Measurements from ENCODE around the gene ST8SIA1.

The ST8SIA1 gene

DNA sequence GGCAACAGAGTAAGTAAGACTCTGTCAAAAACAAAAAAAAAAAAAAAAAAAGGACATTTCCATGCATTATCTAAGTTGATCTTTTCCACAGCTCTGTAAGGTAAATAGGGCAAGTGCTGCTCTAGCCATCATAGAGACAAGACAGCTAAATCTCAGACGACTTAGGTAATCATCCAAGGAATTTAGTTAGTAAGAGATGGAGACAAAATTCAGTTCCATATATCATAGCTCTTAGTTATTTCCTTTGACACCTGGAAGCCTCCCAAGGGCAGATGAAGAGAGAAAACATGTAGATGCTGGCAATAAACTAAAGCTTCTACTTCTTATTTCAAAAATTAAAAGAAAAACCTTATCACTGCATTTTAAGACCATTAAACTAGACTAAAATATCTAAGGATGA, 48.7 kb downstream of the ST8SIA1 start:
- in situ Hi-C loops (cut with HindIII; ENCODE audit: low sequenced_read_pairs): no loop called here

DNA sequence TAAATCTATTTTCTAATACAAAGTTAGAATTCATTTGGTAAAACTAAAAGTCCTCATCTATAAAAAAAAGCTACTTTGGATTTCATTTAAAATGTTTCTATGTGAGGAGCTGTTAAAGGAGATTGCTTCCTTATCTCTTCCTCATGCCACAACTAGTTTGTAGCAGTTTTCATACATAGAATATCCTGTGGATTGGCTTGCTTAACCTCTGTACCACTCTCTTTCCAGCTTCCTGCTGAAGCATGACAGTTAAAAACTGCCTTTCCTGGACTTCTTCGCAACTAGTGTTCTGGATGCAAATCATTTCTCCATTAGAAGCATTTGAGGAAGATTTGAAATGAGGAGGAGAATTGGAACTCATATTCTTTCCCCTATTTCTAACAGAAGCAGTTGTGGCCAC, 49.6 kb downstream of the ST8SIA1 start:
- in situ Hi-C loops (cut with HindIII; ENCODE audit: low sequenced_read_pairs): no loop called here

DNA sequence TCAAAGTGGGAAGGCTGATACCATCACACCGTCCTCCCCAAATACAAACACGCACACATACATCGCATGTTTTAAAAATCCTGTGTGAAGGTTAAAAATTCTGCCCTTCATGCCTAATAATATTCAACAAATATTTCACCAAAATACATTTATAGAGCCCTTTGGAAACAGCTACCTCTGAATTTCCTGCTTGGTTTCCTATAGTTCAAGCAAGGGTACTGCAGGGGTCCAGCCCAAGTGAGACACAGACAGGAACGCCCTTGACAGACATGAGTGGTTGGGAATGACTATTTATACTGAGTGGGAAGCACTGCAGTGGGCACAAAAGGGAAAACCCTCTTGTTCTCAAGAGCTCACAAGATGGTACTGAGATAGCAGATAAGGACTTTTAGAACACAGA, 51.0 kb downstream of the ST8SIA1 start:
- in situ Hi-C loops (cut with HindIII; ENCODE audit: low sequenced_read_pairs): no loop called here

DNA sequence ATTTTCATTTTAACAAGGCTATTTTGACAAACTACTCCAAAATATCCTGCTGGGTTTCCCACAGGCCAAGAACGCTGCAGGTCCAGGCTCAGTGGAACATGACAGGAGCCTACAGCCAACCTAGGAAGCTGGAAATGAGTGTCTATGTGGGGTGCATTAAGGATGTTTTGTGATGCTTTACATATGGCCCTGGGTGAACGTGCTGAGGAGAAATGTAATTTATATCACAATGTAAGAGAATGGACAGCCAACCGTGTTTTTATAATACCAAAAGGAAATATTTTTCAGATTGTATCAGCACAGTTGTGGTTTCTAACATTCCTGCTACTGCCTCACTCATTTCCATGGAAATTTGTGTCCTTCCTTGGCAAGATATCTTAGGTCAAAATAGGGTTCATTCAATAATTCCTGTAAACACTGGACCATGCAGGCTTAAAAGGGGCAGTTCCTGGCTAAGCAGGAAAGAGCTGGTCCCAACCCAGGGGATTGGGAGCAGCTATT, 51.5 kb downstream of the ST8SIA1 start:
- in situ Hi-C loops (cut with HindIII; ENCODE audit: low sequenced_read_pairs): no loop called here

DNA sequence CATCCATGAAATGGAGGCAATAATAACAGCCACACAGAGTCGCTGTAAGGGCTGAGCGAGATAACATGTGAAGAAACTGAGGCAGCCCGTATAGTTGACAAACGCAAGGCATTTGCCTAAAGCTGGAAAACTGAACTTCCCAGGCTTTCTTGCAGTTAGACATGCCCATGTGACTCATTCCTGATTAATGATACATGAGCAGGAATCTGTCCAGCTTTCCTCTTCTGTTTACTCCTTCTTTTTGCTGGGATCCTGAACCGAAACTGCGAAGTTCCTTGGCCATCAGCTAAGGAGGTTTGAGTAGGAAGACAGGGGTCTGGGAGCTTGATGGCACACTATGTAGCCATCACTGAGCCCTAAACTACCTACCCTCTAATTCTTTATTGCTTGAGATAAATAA, 52.2 kb downstream of the ST8SIA1 start:
- in situ Hi-C loops (cut with HindIII; ENCODE audit: low sequenced_read_pairs): no loop called here

DNA sequence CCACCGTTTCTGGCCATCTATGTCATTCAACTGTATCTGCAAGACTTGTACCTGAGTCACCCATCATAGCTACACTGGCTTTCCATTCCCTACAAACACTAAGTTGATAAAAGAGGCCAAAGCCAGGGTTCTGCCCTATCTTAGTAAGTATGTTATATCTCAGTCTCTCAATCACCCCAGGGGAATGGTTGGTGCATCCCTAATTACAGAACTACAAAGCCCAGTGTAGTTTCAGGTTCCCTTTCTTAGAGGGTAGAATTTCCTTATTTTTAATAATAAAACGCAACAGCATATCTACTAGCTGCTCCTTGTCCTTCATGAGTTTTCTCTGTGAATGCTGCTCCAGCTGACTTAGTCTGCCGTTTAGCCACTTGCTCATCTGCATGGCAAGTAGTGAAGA, 57.6 kb downstream of the ST8SIA1 start:
- in situ Hi-C loops (cut with HindIII; ENCODE audit: low sequenced_read_pairs): no loop called here

DNA sequence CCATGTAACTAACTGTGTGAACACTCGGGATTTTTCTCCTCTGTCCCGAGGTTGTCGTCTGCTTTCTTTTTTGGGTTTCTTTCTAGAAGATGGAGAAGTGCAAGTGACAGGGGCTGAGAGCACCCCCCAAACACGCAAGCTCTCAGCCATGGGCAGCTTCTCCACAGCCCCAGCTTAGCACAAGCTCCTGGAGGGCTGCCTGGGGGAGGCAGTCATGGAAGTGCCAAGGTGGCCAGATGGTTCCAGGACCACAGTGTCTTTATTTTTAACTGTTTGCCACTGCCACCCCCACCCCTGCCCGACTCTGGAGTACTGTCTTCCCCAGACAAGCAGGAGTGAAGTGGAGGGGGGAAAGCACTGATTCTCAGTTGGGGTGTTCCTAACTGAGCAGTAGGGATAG, 58.2 kb downstream of the ST8SIA1 start:
- in situ Hi-C loops (cut with HindIII; ENCODE audit: low sequenced_read_pairs): no loop called here

DNA sequence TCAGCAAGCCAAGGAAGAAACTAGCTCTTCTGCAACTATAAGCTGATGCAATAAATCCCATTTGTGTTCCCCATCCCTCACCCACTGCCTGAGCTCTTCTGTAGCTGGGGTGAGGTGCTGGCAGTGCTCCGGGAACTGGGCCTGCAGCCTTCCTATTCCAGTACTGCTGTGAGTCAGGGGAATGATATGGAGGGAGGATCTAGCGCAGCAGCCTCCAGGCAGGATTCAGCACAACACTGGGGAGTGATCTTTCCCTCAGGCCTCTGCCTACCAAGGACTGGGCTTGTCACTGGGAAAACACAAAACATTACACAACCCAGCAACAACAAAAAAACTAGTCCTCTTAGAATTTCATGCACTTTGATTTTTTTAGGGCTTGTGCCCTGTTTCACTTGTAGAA, 58.7 kb downstream of the ST8SIA1 start:
- in situ Hi-C loops (cut with HindIII; ENCODE audit: low sequenced_read_pairs): no loop called here

DNA sequence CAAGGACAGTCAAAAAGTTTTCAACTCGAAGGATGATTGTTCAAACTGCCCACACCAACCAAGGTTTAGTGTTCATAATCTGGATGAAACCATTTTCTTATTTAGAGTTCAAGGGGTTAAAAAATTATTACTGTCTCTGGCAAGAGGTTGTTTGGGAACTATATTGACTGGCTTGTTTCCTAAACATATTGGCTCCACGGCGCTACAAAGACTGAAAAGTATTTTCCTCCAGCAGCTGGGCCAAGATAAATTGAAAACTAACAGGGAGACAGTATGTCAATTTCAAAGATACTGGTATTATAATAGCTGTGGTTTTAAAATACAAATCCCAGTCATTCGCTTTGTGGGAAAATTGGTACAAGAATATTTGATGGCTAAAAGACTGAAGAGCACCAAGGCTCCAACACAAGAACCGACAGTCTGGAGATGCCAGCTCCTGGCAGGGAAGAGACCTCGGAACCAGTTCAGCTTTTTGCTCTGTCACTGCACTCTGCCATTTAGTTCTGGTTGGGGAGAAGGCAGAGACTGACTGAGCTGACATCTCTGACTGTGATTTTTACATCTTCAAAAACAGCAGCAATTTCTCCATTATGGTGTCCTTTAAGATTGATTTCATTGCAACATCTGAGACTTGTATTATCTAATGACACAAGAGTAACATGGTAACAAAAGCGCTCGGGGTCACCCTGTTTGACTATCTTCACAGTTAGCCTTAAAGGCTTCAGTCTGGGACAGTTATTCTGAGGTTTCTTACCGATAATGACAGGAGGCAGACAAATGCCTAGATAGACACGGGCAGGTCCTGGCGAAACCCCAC, 62.0 kb downstream of the ST8SIA1 start:
- in situ Hi-C loops (cut with HindIII; ENCODE audit: low sequenced_read_pairs): loop anchor here (25.0 kb wide), 1 partner anchor 90 kb away; no protein-coding TSS in a partner anchor

DNA sequence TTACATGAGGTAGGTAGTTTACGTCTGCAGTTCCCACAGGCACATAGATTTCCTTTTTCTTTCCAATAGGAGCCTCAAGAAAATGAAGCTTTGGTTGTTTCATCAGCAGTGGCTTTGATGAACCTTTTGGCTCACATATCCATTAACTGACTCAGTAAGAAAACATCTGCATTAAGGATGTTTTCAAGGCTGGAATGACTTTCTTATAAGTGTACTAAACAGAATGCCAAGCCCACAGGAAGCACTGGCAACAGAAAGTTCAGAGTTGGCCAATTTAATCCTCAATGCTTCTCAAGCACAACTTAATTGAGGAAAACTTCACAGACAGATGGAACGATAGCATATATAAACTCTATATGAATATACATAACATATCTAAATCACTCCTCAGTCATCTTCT, 63.5 kb downstream of the ST8SIA1 start:
- in situ Hi-C loops (cut with HindIII; ENCODE audit: low sequenced_read_pairs): loop anchor here (25.0 kb wide), 1 partner anchor 91 kb away; no protein-coding TSS in a partner anchor

DNA sequence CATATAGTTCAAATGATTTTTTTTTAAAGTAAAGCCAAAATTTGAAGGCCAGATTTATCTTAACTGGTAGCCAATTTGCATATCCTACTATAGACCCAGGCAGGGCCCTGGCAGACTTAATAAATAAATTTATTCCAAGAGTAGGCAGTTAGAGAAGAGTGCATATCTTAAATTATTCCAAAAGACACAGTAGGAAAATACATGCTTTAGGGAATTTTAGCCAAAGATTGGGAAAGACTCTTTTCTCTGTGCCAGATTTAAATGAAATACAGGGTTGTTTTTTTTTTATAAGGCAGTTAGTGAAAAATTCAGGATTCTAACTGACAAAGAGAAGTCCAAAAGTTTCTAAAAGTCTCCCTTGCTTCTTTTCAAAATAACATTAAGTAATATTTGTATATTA, 65.5 kb downstream of the ST8SIA1 start:
- in situ Hi-C loops (cut with HindIII; ENCODE audit: low sequenced_read_pairs): loop anchor here (25.0 kb wide), 1 partner anchor 93 kb away; no protein-coding TSS in a partner anchor

DNA sequence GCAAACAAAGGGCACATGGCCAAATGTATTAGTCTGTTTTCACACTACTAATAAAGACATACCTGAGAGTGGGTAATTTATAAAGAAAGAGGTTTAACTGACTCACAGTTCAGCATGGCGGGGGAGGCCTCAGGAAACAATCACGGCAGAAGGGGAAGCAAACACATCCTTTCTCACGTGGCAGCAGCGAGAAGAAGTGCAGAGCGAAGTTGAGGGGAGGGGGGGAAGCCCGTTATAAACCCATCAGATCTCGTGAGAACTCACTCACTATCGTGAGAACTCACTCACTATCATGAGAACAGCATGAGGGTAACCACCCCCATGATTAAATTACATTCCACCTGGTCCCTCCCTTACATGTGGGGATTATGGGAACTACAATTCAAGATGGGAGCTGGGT, 66.1 kb downstream of the ST8SIA1 start:
- in situ Hi-C loops (cut with HindIII; ENCODE audit: low sequenced_read_pairs): loop anchor here (25.0 kb wide), 1 partner anchor 94 kb away; no protein-coding TSS in a partner anchor

DNA sequence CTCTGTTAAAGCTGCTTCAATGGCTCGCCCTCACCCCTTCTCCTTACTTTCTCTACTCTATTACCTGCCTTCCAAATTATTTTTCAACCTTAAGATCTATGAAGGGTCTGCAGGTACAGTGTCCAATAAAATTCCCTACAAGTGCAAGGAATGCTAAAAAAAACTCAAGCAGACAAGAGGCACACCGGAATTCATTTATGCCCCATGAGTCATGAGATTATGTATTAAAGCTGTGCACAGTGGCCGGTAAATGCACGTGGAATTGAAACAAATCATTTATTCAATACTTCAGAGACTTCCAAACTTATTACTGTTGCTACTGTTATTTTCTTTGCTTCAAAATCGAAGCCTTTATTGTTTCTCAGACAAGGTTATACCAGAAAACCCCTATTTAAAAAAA, 68.4 kb downstream of the ST8SIA1 start:
- in situ Hi-C loops (cut with HindIII; ENCODE audit: low sequenced_read_pairs): loop anchor here (25.0 kb wide), 1 partner anchor 96 kb away; no protein-coding TSS in a partner anchor

DNA sequence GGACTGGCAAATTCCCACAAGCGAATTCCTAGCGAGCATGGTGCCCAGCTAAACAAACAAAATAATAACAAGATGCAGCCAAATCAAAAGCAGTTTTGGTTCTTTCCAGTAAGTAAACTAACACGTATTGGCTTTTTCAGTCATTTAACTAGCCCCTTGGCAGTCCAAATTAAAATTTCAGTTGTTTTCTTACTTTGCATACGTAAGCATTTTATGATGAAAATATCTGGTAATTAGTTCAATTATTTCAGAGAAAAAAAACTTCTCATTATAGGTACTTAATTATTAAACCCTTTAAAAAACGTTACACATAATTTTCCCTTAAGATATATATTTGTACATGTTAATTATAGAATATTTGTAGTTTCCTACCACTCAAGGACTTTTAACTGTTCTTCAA, 70.1 kb downstream of the ST8SIA1 start:
- in situ Hi-C loops (cut with HindIII; ENCODE audit: low sequenced_read_pairs): loop anchor here (25.0 kb wide), 1 partner anchor 98 kb away; no protein-coding TSS in a partner anchor

DNA sequence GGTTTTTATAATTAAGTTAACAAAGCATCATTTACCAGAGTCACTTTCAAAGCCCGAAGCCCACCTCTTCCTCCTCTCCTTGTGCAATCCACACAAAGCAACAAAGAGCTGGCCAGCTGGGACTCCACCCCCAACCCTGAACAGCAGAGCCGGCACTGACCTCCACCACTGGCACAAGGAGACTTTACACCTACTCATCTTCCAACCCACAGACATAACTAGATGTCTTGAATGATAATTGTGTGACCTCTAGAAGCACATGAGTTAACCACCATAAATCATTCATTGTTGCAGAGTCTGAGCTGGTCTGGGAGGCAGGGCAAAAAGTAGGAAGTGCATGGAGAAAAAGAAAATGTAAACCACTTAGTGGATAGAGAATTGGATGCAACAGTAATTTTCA, 72.2 kb downstream of the ST8SIA1 start:
- in situ Hi-C loops (cut with HindIII; ENCODE audit: low sequenced_read_pairs): loop anchor here (25.0 kb wide), 1 partner anchor 100 kb away; no protein-coding TSS in a partner anchor

DNA sequence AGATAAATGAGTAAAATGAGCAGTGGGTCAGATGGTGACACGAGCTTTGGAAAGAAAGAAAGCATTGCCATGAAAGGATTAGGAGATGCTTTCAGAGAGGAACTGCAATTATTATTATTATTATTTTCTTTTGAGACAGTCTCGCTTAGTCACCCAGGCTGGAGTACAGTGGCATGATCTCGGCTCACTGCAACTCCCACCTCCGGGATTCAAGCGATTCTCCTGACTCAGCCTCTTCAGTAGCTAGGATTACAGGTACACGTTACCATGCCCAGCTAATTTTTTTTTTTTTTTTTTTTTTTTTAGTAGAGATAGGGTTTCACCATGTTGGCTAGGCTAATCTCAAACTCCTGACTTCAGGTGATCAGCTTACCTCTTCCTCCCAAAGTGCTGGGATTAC, 77.4 kb downstream of the ST8SIA1 start:
- in situ Hi-C loops (cut with HindIII; ENCODE audit: low sequenced_read_pairs): loop anchor here (25.0 kb wide), 1 partner anchor 105 kb away; no protein-coding TSS in a partner anchor

DNA sequence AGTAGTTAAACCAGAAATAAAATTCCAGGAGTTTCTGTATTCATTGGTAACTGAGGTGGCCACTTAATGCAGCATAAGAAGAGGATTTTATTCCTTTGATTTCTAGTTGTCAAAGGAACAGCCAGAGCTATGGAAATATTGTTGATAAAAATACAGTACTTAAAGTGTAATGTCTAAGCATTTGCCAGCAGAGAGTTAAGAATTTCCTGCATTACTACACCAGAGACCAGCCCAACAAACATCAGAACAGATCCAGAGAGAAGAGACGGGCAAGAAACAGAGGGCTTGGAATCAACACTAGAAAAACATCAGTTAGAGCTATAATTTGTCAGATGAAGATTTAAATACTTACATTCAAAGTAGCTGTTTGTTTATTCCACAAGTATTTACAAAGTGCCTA, 77.9 kb downstream of the ST8SIA1 start:
- in situ Hi-C loops (cut with HindIII; ENCODE audit: low sequenced_read_pairs): loop anchor here (25.0 kb wide), 1 partner anchor 106 kb away; no protein-coding TSS in a partner anchor

DNA sequence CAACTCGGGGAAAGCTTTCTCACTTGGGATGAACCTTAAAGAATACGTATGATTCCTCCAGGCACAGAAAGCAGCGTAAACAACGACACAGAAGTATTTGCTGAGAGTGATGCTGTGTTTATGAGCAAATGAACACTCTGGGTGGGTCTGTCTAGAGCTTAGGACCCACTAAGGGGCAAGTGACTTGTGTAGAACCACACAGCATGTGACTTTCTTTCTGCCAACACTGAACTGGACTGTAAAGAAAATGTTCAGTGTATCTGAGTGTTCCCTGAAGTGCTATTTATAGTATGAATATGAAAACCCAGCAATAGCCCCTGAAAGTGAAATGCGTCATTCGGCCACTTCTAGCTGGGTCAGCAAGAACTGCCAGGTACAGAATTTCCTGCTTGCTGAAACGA, 78.5 kb downstream of the ST8SIA1 start:
- in situ Hi-C loops (cut with HindIII; ENCODE audit: low sequenced_read_pairs): loop anchor here (25.0 kb wide), 1 partner anchor 106 kb away; no protein-coding TSS in a partner anchor

DNA sequence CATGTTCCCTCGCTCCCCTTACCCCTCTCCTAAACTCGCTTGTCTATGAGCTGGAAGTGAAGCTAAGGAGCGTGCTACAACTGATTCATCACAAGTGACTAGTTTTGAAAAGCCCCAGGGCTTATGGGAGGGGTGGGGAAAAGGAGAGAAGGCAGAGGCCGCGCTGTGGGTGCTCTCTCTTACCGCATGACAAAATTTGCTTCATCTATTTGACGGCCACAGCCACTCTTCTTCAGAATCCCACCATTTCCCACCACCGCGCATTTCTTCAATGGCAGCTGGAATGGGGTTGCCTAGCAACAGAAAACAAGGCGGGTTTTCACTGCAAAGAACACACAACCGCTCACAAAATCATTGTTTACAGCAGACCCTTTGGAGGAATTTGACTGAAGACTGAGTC, 79.4 kb downstream of the ST8SIA1 start:
- in situ Hi-C loops (cut with HindIII; ENCODE audit: low sequenced_read_pairs): loop anchor here (25.0 kb wide), 1 partner anchor 107 kb away; no protein-coding TSS in a partner anchor

DNA sequence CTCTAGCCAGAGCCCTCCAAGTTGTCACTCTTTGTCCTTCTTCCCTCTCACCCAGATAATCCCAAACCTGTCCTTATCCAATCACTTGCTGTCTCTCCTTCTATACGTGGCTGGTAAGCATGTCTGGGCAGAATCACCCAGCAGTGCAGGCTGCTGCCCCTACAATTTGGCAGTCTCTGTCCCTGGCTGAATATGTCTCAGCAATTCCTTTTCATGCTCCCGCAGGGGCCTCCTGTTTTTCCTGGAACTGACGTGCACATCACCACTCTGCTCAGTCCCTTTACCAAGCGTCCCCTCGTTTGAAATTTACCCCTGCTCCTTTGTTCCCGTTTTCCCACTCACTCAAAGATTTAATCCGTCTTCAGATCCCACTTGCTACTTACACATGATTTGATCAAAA, 80.0 kb downstream of the ST8SIA1 start:
- in situ Hi-C loops (cut with HindIII; ENCODE audit: low sequenced_read_pairs): loop anchor here (25.0 kb wide), 1 partner anchor 108 kb away; no protein-coding TSS in a partner anchor

DNA sequence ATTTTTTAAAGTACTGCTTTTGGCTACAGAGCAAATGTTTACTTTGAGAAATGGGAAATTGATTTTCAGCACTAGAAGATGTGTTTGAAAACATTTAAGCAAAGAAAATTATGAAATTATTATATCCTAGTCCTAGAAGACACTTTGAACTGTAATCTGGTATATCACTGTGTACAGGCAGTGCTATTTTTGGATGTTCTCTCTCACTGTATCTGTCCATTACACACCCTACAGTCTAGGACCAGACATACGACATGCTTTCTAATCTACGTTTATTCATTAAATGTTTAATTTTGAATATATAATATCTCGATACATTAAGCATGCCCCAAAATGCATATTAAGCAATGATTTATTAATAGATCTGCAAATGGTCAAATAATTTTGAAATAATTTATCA, 82.5 kb downstream of the ST8SIA1 start:
- in situ Hi-C loops (cut with HindIII; ENCODE audit: low sequenced_read_pairs): loop anchor here (25.0 kb wide), 1 partner anchor 110 kb away; no protein-coding TSS in a partner anchor

DNA sequence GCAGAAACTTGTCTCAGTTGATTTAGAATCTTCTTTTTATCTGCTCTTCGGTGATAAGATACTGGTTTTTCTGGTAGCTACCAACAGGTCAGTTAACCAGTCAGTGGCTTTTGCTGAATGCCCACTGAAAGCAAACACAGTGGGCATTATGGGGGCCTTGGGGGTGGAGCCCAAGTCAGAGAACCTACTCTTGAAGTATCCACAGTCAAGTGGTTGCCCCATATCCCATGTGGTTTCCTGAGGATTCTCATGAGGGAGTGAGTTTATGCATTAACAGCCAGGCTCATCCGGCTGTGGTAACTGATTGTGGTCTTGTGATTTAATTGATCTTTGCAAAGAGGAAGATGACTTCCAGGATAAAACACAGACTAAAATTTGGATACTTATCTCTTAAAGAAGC, 83.7 kb downstream of the ST8SIA1 start:
- in situ Hi-C loops (cut with HindIII; ENCODE audit: low sequenced_read_pairs): loop anchor here (25.0 kb wide), 1 partner anchor 112 kb away; no protein-coding TSS in a partner anchor
